HepG2 (cell line): Measurements from ENCODE around the gene USP7. TPM values are rescaled to one million over a fixed set of nuclear protein-coding genes. Genes with fewer than 3 reads are reported as not detected.

Experiments used
- BCL6 ChIP-seq: IDR thresholded peaks from 2 replicates; pipeline ENCODE4 v1.6.1; 2016; ENCODE audit warnings: missing genetic modification reagents, missing compliant biosample characterization
- HMG20B ChIP-seq: conservative IDR thresholded peaks from 2 replicates; pipeline ENCODE4 v1.6.1; 2016; ENCODE audit warnings: missing genetic modification reagents, missing compliant biosample characterization
- MXI1 ChIP-seq: IDR thresholded peaks from 3 replicates; pipeline ENCODE4 v1.6.1; 2012; ENCODE audit warnings: low read depth, low read length, inconsistent platforms, borderline replicate concordance
- RAD51 ChIP-seq: fragments of 450-650 bp; IDR thresholded peaks from 2 replicates; pipeline ENCODE4 v1.6.1; 2016; ENCODE audit warnings: borderline replicate concordance
- SMARCE1 ChIP-seq: fragments of 450-650 bp; IDR thresholded peaks from 2 replicates; pipeline ENCODE4 v1.6.1; 2017; ENCODE audit warnings: borderline replicate concordance
- ZC3H13 ChIP-seq: sonication (generic); formaldehyde crosslinking; IDR thresholded peaks from 2 replicates; pipeline ENCODE4 v1.8.1; 2023; ENCODE audit warnings: mild to moderate bottlenecking, missing genetic modification reagents, moderate library complexity
- ZFP82 ChIP-seq: sonication (generic); formaldehyde crosslinking; IDR thresholded peaks from 2 replicates; pipeline ENCODE4 v1.5.1; 2020; ENCODE audit warnings: mild to moderate bottlenecking, missing genetic modification reagents, borderline replicate concordance
- ZNF234 ChIP-seq: sonication (generic); formaldehyde crosslinking; conservative IDR thresholded peaks from 2 replicates; pipeline ENCODE4 v1.5.1; 2020; ENCODE audit warnings: mild to moderate bottlenecking, missing genetic modification reagents
- ZNF484 ChIP-seq: sonication (generic); formaldehyde crosslinking; IDR thresholded peaks from 2 replicates; pipeline ENCODE4 v1.5.1; 2020; ENCODE audit warnings: mild to moderate bottlenecking, low read depth, missing genetic modification reagents, borderline replicate concordance
- polyA plus RNA-seq, 8 experiments: library from polyadenylated mRNA; depleted of rRNA in 3 of 8; stranded (reverse) in 7 of 8; unstranded in 1 of 8; fragments of >200 nt; fragmentation: Illumina TruSeq in 4 of 8; extraction: Trizol in 4 of 8; gene quantifications; 2 replicates each; pipeline versions ENCODE4 v1.2.1 to v1.2.3, GENCODE V29; 2011 to 2016; ENCODE audit warnings: low read depth in 4 of 8, missing spikeins in 1 of 8, mixed read lengths in 1 of 8; ENCODE audit not compliant: insufficient read depth in 1 of 8
- total RNA-seq, 5 experiments: library from RNA; depleted of rRNA; stranded (reverse); fragments of >200 nt; fragmentation: Illumina TruSeq; extraction: Trizol; gene quantifications; 2 replicates each; pipeline ENCODE4 v1.2.3, GENCODE V29; 2016; ENCODE audit warnings: low read depth in 1 of 5
- TF ChIP-seq, protein P1 (sequence below): sonication (generic); formaldehyde crosslinking; IDR thresholded peaks from 2 replicates; pipeline ENCODE4 v1.5.1; 2020; ENCODE audit warnings: missing genetic modification reagents, mild to moderate bottlenecking, borderline replicate concordance
- TF ChIP-seq, protein P2 (sequence below): fragments of 450-650 bp; IDR thresholded peaks from 2 replicates; pipeline ENCODE4 v1.6.1; 2016
- TF ChIP-seq, protein P3 (sequence below): sonication (generic); formaldehyde crosslinking; IDR thresholded peaks from 2 replicates; pipeline ENCODE4 v1.4.0; 2020; ENCODE audit warnings: missing genetic modification reagents

Gene USP7
- total and polyA plus RNA-seq, 2 of the 13 experiments (the other 11 are each of a cell fraction or from before 2014, with no cell fraction given) = 52.5 to 173 TPM

DNA sequence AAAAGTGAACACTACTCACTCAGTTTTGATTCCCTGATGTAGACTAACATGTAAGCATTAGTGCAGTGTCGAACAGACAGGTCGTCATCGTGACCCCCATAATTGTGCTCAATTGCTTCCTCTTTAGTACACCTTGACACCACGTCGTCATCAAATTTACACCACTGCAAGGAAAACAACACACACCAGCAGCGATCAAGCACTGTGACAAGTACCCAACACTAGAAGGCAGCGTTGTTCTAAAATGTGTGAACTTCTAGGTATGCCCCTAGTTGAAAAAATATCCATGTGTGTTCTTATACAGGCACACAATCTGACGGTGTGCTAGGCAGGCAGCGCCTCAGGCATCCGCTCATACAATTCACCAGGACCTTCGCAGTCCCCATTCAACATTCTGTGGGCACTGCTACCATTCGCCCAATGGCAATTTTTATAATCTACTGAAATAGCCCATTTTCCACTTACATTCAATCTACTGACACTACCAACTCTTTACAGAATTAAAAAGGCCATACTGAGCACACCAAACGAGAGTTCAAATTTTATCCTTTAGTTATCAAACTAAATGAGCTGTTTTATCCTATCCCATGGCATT lies 58.4 kb downstream of the USP7 start (continued):
- TF ChIP-seq, protein P1, sequence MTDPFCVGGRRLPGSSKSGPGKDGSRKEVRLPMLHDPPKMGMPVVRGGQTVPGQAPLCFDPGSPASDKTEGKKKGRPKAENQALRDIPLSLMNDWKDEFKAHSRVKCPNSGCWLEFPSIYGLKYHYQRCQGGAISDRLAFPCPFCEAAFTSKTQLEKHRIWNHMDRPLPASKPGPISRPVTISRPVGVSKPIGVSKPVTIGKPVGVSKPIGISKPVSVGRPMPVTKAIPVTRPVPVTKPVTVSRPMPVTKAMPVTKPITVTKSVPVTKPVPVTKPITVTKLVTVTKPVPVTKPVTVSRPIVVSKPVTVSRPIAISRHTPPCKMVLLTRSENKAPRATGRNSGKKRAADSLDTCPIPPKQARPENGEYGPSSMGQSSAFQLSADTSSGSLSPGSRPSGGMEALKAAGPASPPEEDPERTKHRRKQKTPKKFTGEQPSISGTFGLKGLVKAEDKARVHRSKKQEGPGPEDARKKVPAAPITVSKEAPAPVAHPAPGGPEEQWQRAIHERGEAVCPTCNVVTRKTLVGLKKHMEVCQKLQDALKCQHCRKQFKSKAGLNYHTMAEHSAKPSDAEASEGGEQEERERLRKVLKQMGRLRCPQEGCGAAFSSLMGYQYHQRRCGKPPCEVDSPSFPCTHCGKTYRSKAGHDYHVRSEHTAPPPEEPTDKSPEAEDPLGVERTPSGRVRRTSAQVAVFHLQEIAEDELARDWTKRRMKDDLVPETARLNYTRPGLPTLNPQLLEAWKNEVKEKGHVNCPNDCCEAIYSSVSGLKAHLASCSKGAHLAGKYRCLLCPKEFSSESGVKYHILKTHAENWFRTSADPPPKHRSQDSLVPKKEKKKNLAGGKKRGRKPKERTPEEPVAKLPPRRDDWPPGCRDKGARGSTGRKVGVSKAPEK = no peak
- TF ChIP-seq MXI1 (no peak), ZNF484 (CRISPR knock-in tag) (no peak), RAD51 (no peak), ZC3H13 (CRISPR knock-in tag) (no peak), HMG20B (CRISPR knock-in tag) (no peak; the same call in 1 of the 2 replicates), BCL6 (CRISPR knock-in tag) (0 out of 2 replicates have a peak, but pooled peaks have one; percentile 38), SMARCE1 (no peak), ZNF234 (CRISPR knock-in tag) (no peak), ZFP82 (CRISPR knock-in tag) (no peak)
- TF ChIP-seq, protein P2, sequence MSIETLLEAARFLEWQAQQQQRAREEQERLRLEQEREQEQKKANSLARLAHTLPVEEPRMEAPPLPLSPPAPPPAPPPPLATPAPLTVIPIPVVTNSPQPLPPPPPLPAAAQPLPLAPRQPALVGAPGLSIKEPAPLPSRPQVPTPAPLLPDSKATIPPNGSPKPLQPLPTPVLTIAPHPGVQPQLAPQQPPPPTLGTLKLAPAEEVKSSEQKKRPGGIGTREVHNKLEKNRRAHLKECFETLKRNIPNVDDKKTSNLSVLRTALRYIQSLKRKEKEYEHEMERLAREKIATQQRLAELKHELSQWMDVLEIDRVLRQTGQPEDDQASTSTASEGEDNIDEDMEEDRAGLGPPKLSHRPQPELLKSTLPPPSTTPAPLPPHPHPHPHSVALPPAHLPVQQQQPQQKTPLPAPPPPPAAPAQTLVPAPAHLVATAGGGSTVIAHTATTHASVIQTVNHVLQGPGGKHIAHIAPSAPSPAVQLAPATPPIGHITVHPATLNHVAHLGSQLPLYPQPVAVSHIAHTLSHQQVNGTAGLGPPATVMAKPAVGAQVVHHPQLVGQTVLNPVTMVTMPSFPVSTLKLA = no peak
- TF ChIP-seq, protein P3, sequence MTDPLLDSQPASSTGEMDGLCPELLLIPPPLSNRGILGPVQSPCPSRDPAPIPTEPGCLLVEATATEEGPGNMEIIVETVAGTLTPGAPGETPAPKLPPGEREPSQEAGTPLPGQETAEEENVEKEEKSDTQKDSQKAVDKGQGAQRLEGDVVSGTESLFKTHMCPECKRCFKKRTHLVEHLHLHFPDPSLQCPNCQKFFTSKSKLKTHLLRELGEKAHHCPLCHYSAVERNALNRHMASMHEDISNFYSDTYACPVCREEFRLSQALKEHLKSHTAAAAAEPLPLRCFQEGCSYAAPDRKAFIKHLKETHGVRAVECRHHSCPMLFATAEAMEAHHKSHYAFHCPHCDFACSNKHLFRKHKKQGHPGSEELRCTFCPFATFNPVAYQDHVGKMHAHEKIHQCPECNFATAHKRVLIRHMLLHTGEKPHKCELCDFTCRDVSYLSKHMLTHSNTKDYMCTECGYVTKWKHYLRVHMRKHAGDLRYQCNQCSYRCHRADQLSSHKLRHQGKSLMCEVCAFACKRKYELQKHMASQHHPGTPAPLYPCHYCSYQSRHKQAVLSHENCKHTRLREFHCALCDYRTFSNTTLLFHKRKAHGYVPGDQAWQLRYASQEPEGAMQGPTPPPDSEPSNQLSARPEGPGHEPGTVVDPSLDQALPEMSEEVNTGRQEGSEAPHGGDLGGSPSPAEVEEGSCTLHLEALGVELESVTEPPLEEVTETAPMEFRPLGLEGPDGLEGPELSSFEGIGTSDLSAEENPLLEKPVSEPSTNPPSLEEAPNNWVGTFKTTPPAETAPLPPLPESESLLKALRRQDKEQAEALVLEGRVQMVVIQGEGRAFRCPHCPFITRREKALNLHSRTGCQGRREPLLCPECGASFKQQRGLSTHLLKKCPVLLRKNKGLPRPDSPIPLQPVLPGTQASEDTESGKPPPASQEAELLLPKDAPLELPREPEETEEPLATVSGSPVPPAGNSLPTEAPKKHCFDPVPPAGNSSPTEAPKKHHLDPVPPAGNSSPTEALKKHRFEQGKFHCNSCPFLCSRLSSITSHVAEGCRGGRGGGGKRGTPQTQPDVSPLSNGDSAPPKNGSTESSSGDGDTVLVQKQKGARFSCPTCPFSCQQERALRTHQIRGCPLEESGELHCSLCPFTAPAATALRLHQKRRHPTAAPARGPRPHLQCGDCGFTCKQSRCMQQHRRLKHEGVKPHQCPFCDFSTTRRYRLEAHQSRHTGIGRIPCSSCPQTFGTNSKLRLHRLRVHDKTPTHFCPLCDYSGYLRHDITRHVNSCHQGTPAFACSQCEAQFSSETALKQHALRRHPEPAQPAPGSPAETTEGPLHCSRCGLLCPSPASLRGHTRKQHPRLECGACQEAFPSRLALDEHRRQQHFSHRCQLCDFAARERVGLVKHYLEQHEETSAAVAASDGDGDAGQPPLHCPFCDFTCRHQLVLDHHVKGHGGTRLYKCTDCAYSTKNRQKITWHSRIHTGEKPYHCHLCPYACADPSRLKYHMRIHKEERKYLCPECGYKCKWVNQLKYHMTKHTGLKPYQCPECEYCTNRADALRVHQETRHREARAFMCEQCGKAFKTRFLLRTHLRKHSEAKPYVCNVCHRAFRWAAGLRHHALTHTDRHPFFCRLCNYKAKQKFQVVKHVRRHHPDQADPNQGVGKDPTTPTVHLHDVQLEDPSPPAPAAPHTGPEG (CRISPR knock-in tag) = no peak
